K562 (cell line): ENCODE measurements around the gene TCF7. TPM values are rescaled to one million over a fixed set of nuclear protein-coding genes. Genes with fewer than 3 reads are reported as not detected.

Experiments
- ATAC-seq: fragments of 200-7000 bp; cut with Tn5 transposase; 3 replicates; pipeline ENCODE4 v1.9.1; 2020; ENCODE audit warnings: moderate library complexity
- BruUV-seq: library from RNA; stranded (reverse); fragments of 400-500 nt; replicated peaks from 2 replicates; lab custom pipeline; 2021; lab: Mats Ljungman, UMichigan
- CTCF ChIA-PET: fragments of 300-600 bp; formaldehyde crosslinking; extraction: SDS; loops from one replicate; lab custom pipeline; 2021; ENCODE audit warnings: low intra/inter-chr PET ratio; lab: Yijun Ruan, JAX
- POLR2A ChIA-PET: fragments of 300-600, 350-650 bp; sonication (Branson Sonifier 250); formaldehyde crosslinking; extraction: SDS; loops from one replicate; lab custom pipeline; 2021; ENCODE audit warnings: antibody characterized with exemption, inconsistent platforms; lab: Yijun Ruan, JAX
- DNase-seq, 4 experiments: peaks; one replicate each; pipeline versions ENCODE4 v3.0.0 to v3.0.0-alpha.2; 2011 to 2018; ENCODE audit warnings: low spot score in 3 of 4, mixed read lengths in 3 of 4; ENCODE audit errors: extremely low read depth in 1 of 4
- FAIRE-seq: peaks from 2 replicates; lab custom pipeline; 2011; peaks lifted over from hg19 to GRCh38; lab: Jason Lieb, UNC
- H2AFZ ChIP-seq: 2 replicates; pipeline ENCODE4 v1.6.0; 2011; ENCODE audit warnings: low read depth, low read length, control low read depth, inconsistent platforms
- H3K27ac ChIP-seq: fragments of 200-600 bp; 3 replicates; pipeline ENCODE4 v1.8.0; 2011; ENCODE audit warnings: low read depth, mild to moderate bottlenecking, control low read depth, inconsistent platforms, low read length, moderate library complexity, mixed read lengths; ENCODE audit errors: extremely low read depth
- H3K27me3 ChIP-seq, 2 experiments: fragments of 300-600 bp in 1 of 2; 2 replicates in 1 of 2; 3 replicates in 1 of 2; pipeline versions ENCODE4 v1.6.0 to v1.8.0; 2011; ENCODE audit warnings: inconsistent platforms in 2 of 2, low read length in 2 of 2, mild to moderate bottlenecking in 1 of 2, mixed read lengths in 1 of 2, moderate library complexity in 1 of 2; ENCODE audit not compliant: control insufficient read depth in 2 of 2, insufficient read depth in 2 of 2
- H3K36me3 ChIP-seq: fragments of 300-600 bp; 3 replicates; pipeline ENCODE4 v1.8.0; 2011; ENCODE audit warnings: mild to moderate bottlenecking, low read length, inconsistent platforms; ENCODE audit not compliant: control insufficient read depth, insufficient read depth
- H3K4me1 ChIP-seq, 2 experiments: fragments of 200-600 bp in 1 of 2; replicated peaks in 1 of 2; 2 replicates in 1 of 2; 3 replicates in 1 of 2; pipeline versions ENCODE4 v1.5.1 to v1.8.0; 2011; ENCODE audit warnings: inconsistent platforms in 2 of 2, low read length in 2 of 2, mild to moderate bottlenecking in 1 of 2, mixed read lengths in 1 of 2, moderate library complexity in 1 of 2; ENCODE audit not compliant: control insufficient read depth in 2 of 2, insufficient read depth in 2 of 2
- H3K4me2 ChIP-seq: 2 replicates; pipeline ENCODE4 v1.6.1; 2011; ENCODE audit warnings: low read length, control low read depth, inconsistent platforms, mixed read lengths; ENCODE audit not compliant: insufficient read depth
- H3K4me3 ChIP-seq: fragments of 200-600 bp; sonication (generic), shearing (Covaris generic); 2 replicates; pipeline ENCODE4 v1.5.1; 2016; ENCODE audit warnings: control low read depth, inconsistent platforms
- H3K79me2 ChIP-seq: fragments of 200-600 bp; 3 replicates; pipeline ENCODE4 v1.8.0; 2011; ENCODE audit warnings: low read length, inconsistent platforms; ENCODE audit not compliant: control insufficient read depth, insufficient read depth
- H3K9ac ChIP-seq, 2 experiments: 2 replicates each; pipeline versions ENCODE4 v1.6.0 to v1.6.1; 2011; ENCODE audit warnings: low read depth in 2 of 2, low read length in 2 of 2, control low read depth in 1 of 2, inconsistent platforms in 1 of 2, mild to moderate bottlenecking in 1 of 2, mixed read lengths in 1 of 2; ENCODE audit not compliant: insufficient read depth in 1 of 2
- H3K9me1 ChIP-seq: one replicate; pipeline ENCODE4 v1.6.0; 2011; ENCODE audit warnings: inconsistent platforms, mild to moderate bottlenecking, low read length, moderate library complexity; ENCODE audit not compliant: control insufficient read depth, insufficient read depth
- H3K9me3 ChIP-seq: replicated peaks from 2 replicates; pipeline ENCODE4 v1.5.1; 2011; ENCODE audit warnings: low read depth, low read length, inconsistent platforms; ENCODE audit not compliant: control insufficient read depth, insufficient read depth
- H4K20me1 ChIP-seq: replicated peaks from 2 replicates; pipeline ENCODE4 v1.6.1; 2011; ENCODE audit warnings: low read length, inconsistent platforms, mixed read lengths; ENCODE audit not compliant: control insufficient read depth, insufficient read depth
- E2F4 ChIP-seq: sonication (generic); formaldehyde crosslinking; IDR thresholded peaks from 2 replicates; pipeline ENCODE4 v1.8.0; 2022; ENCODE audit warnings: mild to moderate bottlenecking, low read depth, missing genetic modification reagents
- LARP7 ChIP-seq: fragments of 450-650 bp; IDR thresholded peaks from 2 replicates; pipeline ENCODE4 v1.6.1; 2016
- MCM2 ChIP-seq: fragments of 450-650 bp; IDR thresholded peaks from 2 replicates; pipeline ENCODE4 v1.6.1; 2017; ENCODE audit warnings: low read depth, mild to moderate bottlenecking
- NR2C2 ChIP-seq, 2 experiments: fragments of 200-800 bp in 1 of 2; sonication (Bioruptor generic) in 1 of 2; sonication (generic) in 1 of 2; formaldehyde crosslinking in 1 of 2; IDR thresholded peaks; 2 replicates each; pipeline versions ENCODE4 v1.6.1 to v1.8.0; 2016 to 2022; ENCODE audit warnings: mild to moderate bottlenecking in 1 of 2, missing compliant biosample characterization in 1 of 2, missing genetic modification characterization in 1 of 2, missing genetic modification reagents in 1 of 2
- NR2F6 ChIP-seq: fragments of 450-650 bp; formaldehyde crosslinking; IDR thresholded peaks from 2 replicates; pipeline ENCODE4 v1.4.0; 2020; ENCODE audit warnings: mild to moderate bottlenecking
- ZNF830 ChIP-seq: fragments of 250-450 bp; sonication (Bioruptor Pico); IDR thresholded peaks from 2 replicates; pipeline ENCODE4 v1.5.0; 2021; ENCODE audit warnings: mild to moderate bottlenecking
- WGBS: fragments of 100-300 bp; shearing (Covaris generic); methylation state at CpG from one replicate; pipeline ENCODE4 v1.1.6; 2016; ENCODE audit warnings: low coverage, mixed read lengths; ENCODE audit not compliant: insufficient coverage; ENCODE audit errors: missing lambda C conversion rate; 5-methylcytosine and 5-hydroxymethylcytosine counted together
- in situ Hi-C: fragments of 300-500 bp; cut with MboI; formaldehyde crosslinking; loops from 4 replicates; pipeline ENCODE4 v1.15.0; 2018; ENCODE audit warnings: inconsistent platforms, mixed read lengths
- intact Hi-C: fragments of 100-400 bp; cut with micrococcal nuclease; formaldehyde crosslinking; loops from 2 replicates; pipeline ENCODE4 v1.14.2; 2022
- polyA plus RNA-seq, 8 experiments: library from polyadenylated mRNA; depleted of rRNA in 4 of 8; stranded (reverse) in 5 of 8; unstranded in 3 of 8; fragments of >200 nt; fragmentation: Nextera tagmentation in 2 of 8; fragmentation: Illumina TruSeq in 1 of 8; extraction: Ambion mirVana in 2 of 8; extraction: Trizol in 1 of 8; gene quantifications; 2 replicates each; pipeline versions ENCODE4 v1.2.1 to v1.2.3, GENCODE V29; 2011 to 2014; ENCODE audit warnings: inconsistent platforms in 1 of 8, missing spikeins in 1 of 8
- total RNA-seq, 7 experiments: library from RNA; depleted of rRNA in 6 of 7; stranded (reverse); fragments of >200 nt in 6 of 7; fragmentation: Illumina TruSeq in 2 of 7; extraction: Trizol in 2 of 7; gene quantifications; 2 replicates each; pipeline versions ENCODE4 v1.2.1 to v1.2.3, GENCODE V29; 2011 to 2021; ENCODE audit warnings: low replicate concordance in 1 of 7
- TF ChIP-seq, protein P1 (sequence below): fragments of 250-450 bp; sonication (Bioruptor Pico); IDR thresholded peaks from 2 replicates; pipeline ENCODE4 v1.8.0; 2022; ENCODE audit warnings: inconsistent platforms, mild to moderate bottlenecking, moderate library complexity, borderline replicate concordance

TCF7 gene
- total and polyA plus RNA-seq, 9 of the 15 experiments (the other 6 are each of a cell fraction or from before 2014, with no cell fraction given), result 1.6 to 14.9 (median 4.2) TPM

DNA sequence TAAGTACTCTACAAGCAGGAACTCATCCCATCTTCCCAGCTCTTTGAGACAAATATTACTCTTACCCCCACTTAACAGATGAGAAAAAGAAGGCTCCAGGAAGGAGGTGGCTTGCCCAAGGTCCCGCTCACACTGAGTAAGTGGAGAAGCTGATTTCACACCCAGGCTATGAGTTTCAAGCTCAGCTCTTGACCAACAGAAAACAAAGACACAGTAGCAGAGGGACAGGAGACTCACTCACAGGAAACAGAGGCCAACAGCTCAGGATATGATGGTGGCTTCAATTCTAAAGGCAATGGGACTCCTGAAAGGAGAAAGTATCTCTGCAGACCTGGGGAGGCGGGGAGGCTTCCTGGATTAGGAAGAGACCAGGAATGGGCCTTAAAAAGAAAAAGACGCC lies 6.7 kb upstream of the TCF7 start:
- Histone ChIP-seq H3K4me1 (peaks cover 12% of the 10 kb centered on the region in 2 experiments; a peak in 4 of 5 replicates), H3K9ac (no peak overlapping the region), H4K20me1 (0 out of 2 replicates have a peak, but pooled peaks cover 3% of the 10 kb centered on the region), H3K4me2 (no peak overlapping the region), H3K36me3 (no peaks in the 10 kb centered on the region), H2AFZ (no peak overlapping the region), H3K27me3 (no peaks in the 10 kb centered on the region), H3K9me3 (no peaks in the 10 kb centered on the region), H3K79me2 (no peaks in the 10 kb centered on the region), H3K4me3 (no peak overlapping the region), H3K9me1 (peaks cover 3% of the 10 kb centered on the region), H3K27ac (no peak overlapping the region)
- FAIRE-seq, result no peak
- POLR2A ChIA-PET, result interaction anchor here (0.5 to 1.0 kb wide), 2 partner anchors 30 to 136 kb away, joined by 3 to 4 read pairs; no protein-coding TSS in a partner anchor
- in situ Hi-C loops, result no loop called here
- ATAC-seq, result no peak
- intact Hi-C loops, result no loop called here
- CTCF ChIA-PET, result no interaction called here
- 43% methylated on average over 3 of the region's 3 CpGs for WGBS
- TF ChIP-seq MCM2, result no peak
- TF ChIP-seq ZNF830 (CRISPR knock-in tag), result no peak
- no peak for TF ChIP-seq LARP7
- TF ChIP-seq NR2C2 (CRISPR knock-in tag; IDR thresholded peaks at IDR 0.05), result no peak
- no peak for TF ChIP-seq NR2C2 (tag; IDR thresholded peaks at IDR 0.05)
- TF ChIP-seq, protein P1, sequence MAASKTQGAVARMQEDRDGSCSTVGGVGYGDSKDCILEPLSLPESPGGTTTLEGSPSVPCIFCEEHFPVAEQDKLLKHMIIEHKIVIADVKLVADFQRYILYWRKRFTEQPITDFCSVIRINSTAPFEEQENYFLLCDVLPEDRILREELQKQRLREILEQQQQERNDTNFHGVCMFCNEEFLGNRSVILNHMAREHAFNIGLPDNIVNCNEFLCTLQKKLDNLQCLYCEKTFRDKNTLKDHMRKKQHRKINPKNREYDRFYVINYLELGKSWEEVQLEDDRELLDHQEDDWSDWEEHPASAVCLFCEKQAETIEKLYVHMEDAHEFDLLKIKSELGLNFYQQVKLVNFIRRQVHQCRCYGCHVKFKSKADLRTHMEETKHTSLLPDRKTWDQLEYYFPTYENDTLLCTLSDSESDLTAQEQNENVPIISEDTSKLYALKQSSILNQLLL (CRISPR knock-in tag), result no peak
- TF ChIP-seq E2F4 (CRISPR knock-in tag), result no peak
- no peak for TF ChIP-seq NR2F6 (CRISPR knock-in tag)
- BruUV-seq, result no TSS peak
- DNase-seq, result no peak
